Prostate gland (tissue), 2 donors: Measurements from ENCODE around the gene ARSB. TPM values are rescaled to one million over a fixed set of nuclear protein-coding genes. Genes with fewer than 3 reads are reported as not detected.

ENCODE experiments used
- DNase-seq: peaks from one replicate; pipeline ENCODE4 v3.0.0-alpha.2; 2019; ENCODE audit warnings: low spot score
- H3K27ac ChIP-seq, 2 donors: fragments of 200-600 bp; sonication (generic); 2 replicates each; pipeline ENCODE4 v1.5.1; 2017 to 2019
- H3K27me3 ChIP-seq: fragments of 200-600 bp; sonication (generic); replicated peaks from 2 replicates; pipeline ENCODE4 v1.5.1; 2019; ENCODE audit not compliant: insufficient read depth
- H3K36me3 ChIP-seq, 2 donors: fragments of 200-600 bp; sonication (generic); 1 replicate in 1 of 2; 2 replicates in 1 of 2; pipeline versions ENCODE4 v1.5.1 to v1.8.1; 2017 to 2019
- H3K4me1 ChIP-seq: fragments of 200-600 bp; sonication (generic); replicated peaks from 2 replicates; pipeline ENCODE4 v1.5.1; 2019
- H3K4me3 ChIP-seq, 2 donors: fragments of 200-600 bp; sonication (generic); 2 replicates each; pipeline ENCODE4 v1.5.1; 2017 to 2019
- H3K9me3 ChIP-seq: fragments of 200-600 bp; sonication (generic); 2 replicates; pipeline ENCODE4 v1.5.1; 2017
- CTCF ChIP-seq, 4 experiments: fragments of 200-600 bp in 2 of 4; fragments of 450-650 bp in 2 of 4; sonication (generic) in 2 of 4; IDR thresholded peaks; 1 replicate in 3 of 4; 2 replicates in 1 of 4; pipeline ENCODE4 v1.5.1; 2016 to 2019; ENCODE audit warnings: antibody characterized with exemption in 4 of 4, mild to moderate bottlenecking in 2 of 4, moderate library complexity in 2 of 4
- POLR2A ChIP-seq: fragments of 450-650 bp; IDR thresholded peaks from one replicate; pipeline ENCODE4 v1.6.1; 2016; ENCODE audit warnings: antibody characterized with exemption, mild to moderate bottlenecking
- POLR2AphosphoS5 ChIP-seq: sonication (generic); formaldehyde crosslinking; IDR thresholded peaks from one replicate; pipeline ENCODE4 v1.6.1; 2017; ENCODE audit warnings: antibody characterized with exemption
- WGBS: methylation state at CpG from one replicate; pipeline ENCODE4 v1.1.5; 2018; 5-methylcytosine and 5-hydroxymethylcytosine counted together
- intact Hi-C: fragments of 100-400 bp; cut with DNase I; formaldehyde crosslinking; loops from one replicate; pipeline ENCODE4 v1.14.2; 2022
- total RNA-seq, 2 donors: library from RNA; depleted of rRNA; stranded (reverse); fragments of >200 nt; gene quantifications; one replicate each; pipeline ENCODE4 v1.1.0, GENCODE V29; 2016

Gene ARSB
- total RNA-seq, 2 donors from 2014 or later = 5.4 to 14.9 TPM

- WGBS = 86% methylated on average over 2 of the region's 2 CpGs
- H3K27me3 ChIP-seq = no peaks in the 10 kb centered on the region
- no peak overlapping the region for H3K4me3 ChIP-seq
- no peak for TF ChIP-seq CTCF (IDR thresholded peaks at IDR 0.05)
- intact Hi-C loops = loop anchor here (5.0 kb wide), 1 partner anchor 124 kb away; no protein-coding TSS in a partner anchor
- no peak for DNase-seq
- H3K4me1 ChIP-seq = no peaks in the 10 kb centered on the region
- no peaks in the 10 kb centered on the region for H3K36me3 ChIP-seq
- H3K27ac ChIP-seq = no peak overlapping the region
- H3K9me3 ChIP-seq = no peaks in the 10 kb centered on the region
Measured at GRCh38 chr5:78783434-78784130, 201.5 kb downstream of the ARSB start.

- Histone ChIP-seq H3K4me3 (no peak overlapping the region), H3K9me3 (no peaks in the 10 kb centered on the region), H3K27me3 (no peaks in the 10 kb centered on the region), H3K27ac (no peak overlapping the region), H3K36me3 (no peaks in the 10 kb centered on the region), H3K4me1 (no peaks in the 10 kb centered on the region)
- WGBS = 100% methylated on average over 1 of the region's 1 CpG
- no peak for DNase-seq
- TF ChIP-seq CTCF (IDR thresholded peaks at IDR 0.05) (no peak), POLR2A (no peak), POLR2AphosphoS5 (no peak)
- intact Hi-C loops = loop anchor here (5.0 kb wide), 1 partner anchor 125 kb away; no protein-coding TSS in a partner anchor
Measured at GRCh38 chr5:78782728-78783127, 202.4 kb downstream of the ARSB start.

GRCh38 chr5:78781611-78782286 is 203.4 kb downstream of the ARSB start:
- Histone ChIP-seq H3K36me3 (no peaks in the 10 kb centered on the region), H3K4me3 (no peak overlapping the region), H3K27me3 (no peaks in the 10 kb centered on the region), H3K4me1 (no peaks in the 10 kb centered on the region), H3K9me3 (no peaks in the 10 kb centered on the region), H3K27ac (no peak overlapping the region)
- WGBS = 63% methylated on average over 7 of the region's 7 CpGs
- DNase-seq = no peak
- intact Hi-C loops = loop anchor here (5.0 kb wide), 1 partner anchor 126 kb away; no protein-coding TSS in a partner anchor
- TF ChIP-seq CTCF (IDR thresholded peaks at IDR 0.05) = no peak
- TF ChIP-seq POLR2AphosphoS5 = no peak
- TF ChIP-seq POLR2A = no peak

GRCh38 chr5:78779771-78780616 is 205.1 kb downstream of the ARSB start:
- H3K27ac ChIP-seq = no peak overlapping the region
- intact Hi-C loops = loop anchor here (5.0 kb wide), 1 partner anchor 127 kb away; no protein-coding TSS in a partner anchor
- 45% methylated on average over 12 of the region's 12 CpGs for WGBS
- no peaks in the 10 kb centered on the region for H3K27me3 ChIP-seq
- no peaks in the 10 kb centered on the region for H3K36me3 ChIP-seq
- no peak overlapping the region for H3K4me3 ChIP-seq
- TF ChIP-seq POLR2AphosphoS5 (no peak), POLR2A (no peak), CTCF (IDR thresholded peaks at IDR 0.05) (no peak)
- H3K9me3 ChIP-seq = no peaks in the 10 kb centered on the region
- no peak for DNase-seq
- no peaks in the 10 kb centered on the region for H3K4me1 ChIP-seq
